ENCODE results near the gene PRR5.
"Not testable (repeated sequence)": the region's sequence is repeated elsewhere in the genome, so short reads cannot be mapped to it uniquely, and the experiment has no call there.

The PRR5 gene

GRCh38 chr22:44743247-44743646, 41.2 kb downstream of the PRR5 start:
- TF ChIP-seq CTCF (IDR thresholded peaks at IDR 0.05; ENCODE audit: poor library complexity, severe bottlenecking) = no peak
- Histone ChIP-seq H3K4me3 (ENCODE audit: severe bottlenecking) (no peak overlapping the region), H3K9me3 (ENCODE audit: severe bottlenecking) (no peaks in the 10 kb centered on the region), H3K27ac (ENCODE audit: poor library complexity, severe bottlenecking) (no peak overlapping the region), H3K4me1 (ENCODE audit: insufficient read depth, poor library complexity, severe bottlenecking) (peaks cover 6% of the 10 kb centered on the region), H3K36me3 (ENCODE audit: low read depth) (no peaks in the 10 kb centered on the region), H3K27me3 (ENCODE audit: insufficient read depth, poor library complexity, severe bottlenecking) (no peaks in the 10 kb centered on the region)
- DNase-seq (ENCODE audit: low spot score) = no peak
- no peak for ATAC-seq (ENCODE audit: low read depth)

- TF ChIP-seq CTCF (IDR thresholded peaks at IDR 0.05; ENCODE audit: poor library complexity, severe bottlenecking) = no peak
- peaks cover 6% of the 10 kb centered on the region for H3K4me1 ChIP-seq (ENCODE audit: insufficient read depth, poor library complexity, severe bottlenecking)
- ATAC-seq (ENCODE audit: low read depth) (no peak), DNase-seq (ENCODE audit: low spot score) (no peak)
- H3K4me3 ChIP-seq (ENCODE audit: severe bottlenecking) = no peak overlapping the region
- no peaks in the 10 kb centered on the region for H3K36me3 ChIP-seq (ENCODE audit: low read depth)
- H3K27ac ChIP-seq (ENCODE audit: poor library complexity, severe bottlenecking) = no peak overlapping the region
- no peaks in the 10 kb centered on the region for H3K9me3 ChIP-seq (ENCODE audit: severe bottlenecking)
- no peaks in the 10 kb centered on the region for H3K27me3 ChIP-seq (ENCODE audit: insufficient read depth, poor library complexity, severe bottlenecking)
These were observed 41.8 kb downstream of the PRR5 start for GRCh38 chr22:44743804-44744211.

GRCh38 chr22:44745853-44746789, 44.1 kb downstream of the PRR5 start:
- no peaks in the 10 kb centered on the region for H3K27me3 ChIP-seq (ENCODE audit: insufficient read depth, poor library complexity, severe bottlenecking)
- H3K27ac ChIP-seq (ENCODE audit: poor library complexity, severe bottlenecking) = no peak overlapping the region
- DNase-seq (ENCODE audit: low spot score) = no peak
- H3K4me3 ChIP-seq (ENCODE audit: severe bottlenecking) = no peak overlapping the region
- H3K4me1 ChIP-seq (ENCODE audit: insufficient read depth, poor library complexity, severe bottlenecking) = no peaks in the 10 kb centered on the region
- no peaks in the 10 kb centered on the region for H3K9me3 ChIP-seq (ENCODE audit: severe bottlenecking)
- ATAC-seq (ENCODE audit: low read depth) = no peak
- no peaks in the 10 kb centered on the region for H3K36me3 ChIP-seq (ENCODE audit: low read depth)
- no peak for TF ChIP-seq CTCF (IDR thresholded peaks at IDR 0.05; ENCODE audit: poor library complexity, severe bottlenecking)

- not testable (repeated sequence) for H3K27me3 ChIP-seq (ENCODE audit: insufficient read depth, poor library complexity, severe bottlenecking); H3K36me3 ChIP-seq (ENCODE audit: low read depth); H3K4me1 ChIP-seq (ENCODE audit: insufficient read depth, poor library complexity, severe bottlenecking); DNase-seq (ENCODE audit: low spot score); H3K27ac ChIP-seq (ENCODE audit: poor library complexity, severe bottlenecking); H3K9me3 ChIP-seq (ENCODE audit: severe bottlenecking); ATAC-seq (ENCODE audit: low read depth); H3K4me3 ChIP-seq (ENCODE audit: severe bottlenecking)
These were observed 45.8 kb downstream of the PRR5 start for GRCh38 chr22:44747784-44748127.

- no peak overlapping the region for H3K4me3 ChIP-seq (ENCODE audit: severe bottlenecking)
These were observed 46.5 kb downstream of the PRR5 start for GRCh38 chr22:44748524-44748923.

More at GRCh38 chr22:44748524-44748923, 46.5 kb downstream of the PRR5 start:
- Histone ChIP-seq H3K4me1 (ENCODE audit: insufficient read depth, poor library complexity, severe bottlenecking) (peaks cover under 1% of the 10 kb centered on the region), H3K27me3 (ENCODE audit: insufficient read depth, poor library complexity, severe bottlenecking) (no peaks in the 10 kb centered on the region), H3K9me3 (ENCODE audit: severe bottlenecking) (no peaks in the 10 kb centered on the region), H3K36me3 (ENCODE audit: low read depth) (no peaks in the 10 kb centered on the region), H3K27ac (ENCODE audit: poor library complexity, severe bottlenecking) (no peak overlapping the region)
- TF ChIP-seq CTCF (IDR thresholded peaks at IDR 0.05; ENCODE audit: poor library complexity, severe bottlenecking) = no peak
- DNase-seq (ENCODE audit: low spot score) (no peak), ATAC-seq (ENCODE audit: low read depth) (no peak)

All from RWPE2 (cell line).